ENCODE results near the gene NBAS.

DNA sequence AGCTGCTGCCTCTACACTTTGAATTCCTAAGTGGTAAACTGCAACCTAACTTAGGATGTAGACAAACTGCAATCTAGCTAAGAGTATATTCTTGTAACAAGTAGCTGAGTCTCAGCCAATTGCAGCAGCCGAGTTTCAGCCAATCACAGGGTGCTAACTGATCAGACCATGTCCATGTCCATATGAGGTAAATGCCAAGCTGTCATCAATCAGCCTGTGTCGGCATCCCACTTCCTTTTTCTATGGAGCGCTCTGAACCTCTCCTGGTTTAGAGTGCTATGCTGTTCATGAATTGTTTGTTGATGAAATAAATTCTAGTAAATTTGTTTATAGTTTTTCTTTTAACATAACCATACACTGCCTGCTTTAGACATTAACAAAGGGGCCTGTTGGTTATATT, 408.8 kb downstream of the NBAS start:
- TF ChIP-seq, protein P1, sequence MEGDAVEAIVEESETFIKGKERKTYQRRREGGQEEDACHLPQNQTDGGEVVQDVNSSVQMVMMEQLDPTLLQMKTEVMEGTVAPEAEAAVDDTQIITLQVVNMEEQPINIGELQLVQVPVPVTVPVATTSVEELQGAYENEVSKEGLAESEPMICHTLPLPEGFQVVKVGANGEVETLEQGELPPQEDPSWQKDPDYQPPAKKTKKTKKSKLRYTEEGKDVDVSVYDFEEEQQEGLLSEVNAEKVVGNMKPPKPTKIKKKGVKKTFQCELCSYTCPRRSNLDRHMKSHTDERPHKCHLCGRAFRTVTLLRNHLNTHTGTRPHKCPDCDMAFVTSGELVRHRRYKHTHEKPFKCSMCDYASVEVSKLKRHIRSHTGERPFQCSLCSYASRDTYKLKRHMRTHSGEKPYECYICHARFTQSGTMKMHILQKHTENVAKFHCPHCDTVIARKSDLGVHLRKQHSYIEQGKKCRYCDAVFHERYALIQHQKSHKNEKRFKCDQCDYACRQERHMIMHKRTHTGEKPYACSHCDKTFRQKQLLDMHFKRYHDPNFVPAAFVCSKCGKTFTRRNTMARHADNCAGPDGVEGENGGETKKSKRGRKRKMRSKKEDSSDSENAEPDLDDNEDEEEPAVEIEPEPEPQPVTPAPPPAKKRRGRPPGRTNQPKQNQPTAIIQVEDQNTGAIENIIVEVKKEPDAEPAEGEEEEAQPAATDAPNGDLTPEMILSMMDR (IDR thresholded peaks at IDR 0.05): no peak
- TF ChIP-seq POLR2A (IDR thresholded peaks at IDR 0.05): no peak
